ENCODE results near the gene CAMTA1. TPM values are rescaled to one million over a fixed set of nuclear protein-coding genes. Genes with fewer than 3 reads are reported as not detected.

Gene CAMTA1
- total RNA-seq, 5 donors from 2014 or later (not counting 1 experiment from before 2014, with no cell fraction given): 29.7 to 37.4 (median 34.6) TPM

DNA sequence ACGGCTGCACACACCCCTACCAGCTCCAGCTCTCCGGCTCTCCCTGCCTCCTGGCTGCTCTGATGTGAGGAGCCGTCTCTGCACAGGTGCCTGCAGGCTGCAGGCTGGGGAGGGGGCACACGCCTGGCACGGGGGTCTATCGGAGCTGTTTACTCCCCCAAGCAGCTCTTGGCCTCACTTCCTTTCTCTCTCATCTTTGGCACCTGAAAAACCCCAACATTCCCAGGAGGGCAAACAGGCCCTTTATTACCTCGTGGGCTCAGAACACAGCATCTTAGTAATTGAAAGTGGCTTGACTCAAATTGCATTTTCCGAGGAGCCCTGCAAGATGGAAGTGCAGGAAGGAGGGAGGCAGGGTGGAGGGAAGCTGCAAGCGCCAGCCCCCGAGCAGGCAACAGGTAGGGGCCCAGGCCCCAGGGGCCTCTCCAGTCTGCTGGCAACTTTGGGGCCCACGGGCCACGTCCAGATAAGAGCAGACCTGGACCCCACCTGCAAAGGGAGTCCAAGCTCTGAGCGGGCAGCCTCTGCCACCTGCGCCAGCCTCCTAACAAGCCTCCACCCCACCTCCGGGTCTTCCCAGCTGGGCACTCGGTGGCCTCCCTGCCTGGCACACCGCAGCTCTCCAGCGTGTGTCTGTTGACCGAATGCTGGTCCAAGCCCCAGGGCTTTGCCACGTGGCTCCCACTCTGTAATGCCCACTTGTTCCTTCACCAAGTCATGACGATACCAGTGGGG is 722.2 kb downstream of the CAMTA1 start:
- 79% methylated on average over 20 of the region's 21 CpGs for WGBS (ENCODE audit: insufficient coverage)
- Histone ChIP-seq H3K27me3 (replicated peaks in 1 of 2; ENCODE audit: control insufficient read depth in 2 of 2, extremely low read depth in 1 of 2, insufficient read depth in 2 of 2, low read length in 1 of 2) (peaks cover 0 to 43% of the 10 kb centered on the region in 2 experiments), H3K9me3 (no peaks in the 10 kb centered on the region), H3K4me3 (ENCODE audit: control insufficient read depth in 1 of 2, extremely low read depth in 1 of 2, low read length in 1 of 2) (no peak overlapping the region), H3K27ac (ENCODE audit: low read length) (no peak overlapping the region), H3K4me1 (ENCODE audit: control insufficient read depth in 1 of 2, extremely low read depth in 1 of 2, insufficient read depth in 2 of 2, low read length in 2 of 2) (no peaks in the 10 kb centered on the region), H3K36me3 (ENCODE audit: control insufficient read depth in 2 of 2, extremely low read depth in 1 of 2, insufficient read depth in 1 of 2, low read length in 1 of 2) (no peaks in the 10 kb centered on the region)
- peaks cover 2 to 5% of the 10 kb centered on the region in 2 donors for H3K27me3 Mint-ChIP-seq
- ChIA-PET CTCF (no interaction called here), POLR2A (no interaction called here)
- no peaks in the 10 kb centered on the region for H3K4me1 Mint-ChIP-seq
- no peak overlapping the region for H3K4me3 Mint-ChIP-seq
- H3K9me3 Mint-ChIP-seq: no peaks in the 10 kb centered on the region
- no peak for ATAC-seq (replicated peaks in 1 of 4)
- no peaks in the 10 kb centered on the region for H3K36me3 Mint-ChIP-seq
- no peak for DNase-seq
- no peak overlapping the region for H3K27ac Mint-ChIP-seq

GRCh38 chr1:7508052-7508933 is 723.0 kb downstream of the CAMTA1 start:
- CTCF ChIA-PET: no interaction called here
- ATAC-seq (replicated peaks in 1 of 4): no peak
- no peak for DNase-seq
- POLR2A ChIA-PET: no interaction called here
- Histone ChIP-seq H3K36me3 (ENCODE audit: control insufficient read depth in 2 of 2, extremely low read depth in 1 of 2, insufficient read depth in 1 of 2, low read length in 1 of 2) (no peaks in the 10 kb centered on the region), H3K4me1 (ENCODE audit: control insufficient read depth in 1 of 2, extremely low read depth in 1 of 2, insufficient read depth in 2 of 2, low read length in 2 of 2) (no peaks in the 10 kb centered on the region), H3K9me3 (no peaks in the 10 kb centered on the region), H3K27ac (ENCODE audit: low read length) (no peak overlapping the region), H3K27me3 (replicated peaks in 1 of 2; ENCODE audit: control insufficient read depth in 2 of 2, extremely low read depth in 1 of 2, insufficient read depth in 2 of 2, low read length in 1 of 2) (peaks cover 0 to 43% of the 10 kb centered on the region in 2 experiments), H3K4me3 (ENCODE audit: control insufficient read depth in 1 of 2, extremely low read depth in 1 of 2, low read length in 1 of 2) (no peak overlapping the region)
- H3K27me3 Mint-ChIP-seq: peaks cover 8 to 9% of the 10 kb centered on the region in 2 donors
- no peaks in the 10 kb centered on the region for H3K36me3 Mint-ChIP-seq
- H3K4me1 Mint-ChIP-seq: no peaks in the 10 kb centered on the region
- no peak overlapping the region for H3K27ac Mint-ChIP-seq
- WGBS (ENCODE audit: insufficient coverage): 91% methylated on average over 14 of the region's 16 CpGs
- H3K9me3 Mint-ChIP-seq: no peaks in the 10 kb centered on the region
- H3K4me3 Mint-ChIP-seq: no peak overlapping the region

- peaks cover 0 to 42% of the 10 kb centered on the region in 2 experiments for H3K27me3 ChIP-seq (replicated peaks in 1 of 2; ENCODE audit: control insufficient read depth in 2 of 2, extremely low read depth in 1 of 2, insufficient read depth in 2 of 2, low read length in 1 of 2)
- no peak for DNase-seq
- H3K27ac ChIP-seq (ENCODE audit: low read length): no peak overlapping the region
- Mint-ChIP-seq H3K36me3 (no peaks in the 10 kb centered on the region), H3K27me3 (peaks cover 8 to 12% of the 10 kb centered on the region in 2 donors), H3K27ac (no peak overlapping the region), H3K4me3 (no peak overlapping the region), H3K4me1 (no peaks in the 10 kb centered on the region), H3K9me3 (no peaks in the 10 kb centered on the region)
- no peaks in the 10 kb centered on the region for H3K36me3 ChIP-seq (ENCODE audit: control insufficient read depth in 2 of 2, extremely low read depth in 1 of 2, insufficient read depth in 1 of 2, low read length in 1 of 2)
- no peaks in the 10 kb centered on the region for H3K4me1 ChIP-seq (ENCODE audit: control insufficient read depth in 1 of 2, extremely low read depth in 1 of 2, insufficient read depth in 2 of 2, low read length in 2 of 2)
- CTCF ChIA-PET: no interaction called here
- POLR2A ChIA-PET: no interaction called here
- WGBS (ENCODE audit: insufficient coverage): 81% methylated on average over 2 of the region's 11 CpGs
- H3K4me3 ChIP-seq (ENCODE audit: control insufficient read depth in 1 of 2, extremely low read depth in 1 of 2, low read length in 1 of 2): no peak overlapping the region
- ATAC-seq (replicated peaks in 1 of 4): no peak
- H3K9me3 ChIP-seq: no peaks in the 10 kb centered on the region
Measured at GRCh38 chr1:7508934-7509519, 723.8 kb downstream of the CAMTA1 start.

- Mint-ChIP-seq H3K27me3 (peaks cover 8 to 13% of the 10 kb centered on the region in 2 donors), H3K4me3 (no peak overlapping the region), H3K4me1 (no peaks in the 10 kb centered on the region), H3K36me3 (no peaks in the 10 kb centered on the region), H3K27ac (no peak overlapping the region), H3K9me3 (no peaks in the 10 kb centered on the region)
- DNase-seq: no peak
- Histone ChIP-seq H3K36me3 (ENCODE audit: control insufficient read depth in 2 of 2, extremely low read depth in 1 of 2, insufficient read depth in 1 of 2, low read length in 1 of 2) (no peaks in the 10 kb centered on the region), H3K4me1 (ENCODE audit: control insufficient read depth in 1 of 2, extremely low read depth in 1 of 2, insufficient read depth in 2 of 2, low read length in 2 of 2) (no peaks in the 10 kb centered on the region), H3K27me3 (replicated peaks in 1 of 2; ENCODE audit: control insufficient read depth in 2 of 2, extremely low read depth in 1 of 2, insufficient read depth in 2 of 2, low read length in 1 of 2) (peaks cover 0 to 40% of the 10 kb centered on the region in 2 experiments), H3K9me3 (no peaks in the 10 kb centered on the region), H3K4me3 (ENCODE audit: control insufficient read depth in 1 of 2, extremely low read depth in 1 of 2, low read length in 1 of 2) (no peak overlapping the region), H3K27ac (ENCODE audit: low read length) (no peak overlapping the region)
- ATAC-seq (replicated peaks in 1 of 4): no peak
- 43% methylated on average over 3 of the region's 7 CpGs for WGBS (ENCODE audit: insufficient coverage)
- POLR2A ChIA-PET: no interaction called here
- CTCF ChIA-PET: no interaction called here
Measured at GRCh38 chr1:7509598-7509997, 724.3 kb downstream of the CAMTA1 start.

- DNase-seq: no peak
- Mint-ChIP-seq H3K4me3 (no peak overlapping the region), H3K27ac (no peak overlapping the region), H3K4me1 (no peaks in the 10 kb centered on the region), H3K36me3 (no peaks in the 10 kb centered on the region), H3K27me3 (peaks cover 8 to 13% of the 10 kb centered on the region in 2 donors), H3K9me3 (no peaks in the 10 kb centered on the region)
- H3K36me3 ChIP-seq (ENCODE audit: control insufficient read depth in 2 of 2, extremely low read depth in 1 of 2, insufficient read depth in 1 of 2, low read length in 1 of 2): no peaks in the 10 kb centered on the region
- no peaks in the 10 kb centered on the region for H3K9me3 ChIP-seq
- H3K4me1 ChIP-seq (ENCODE audit: control insufficient read depth in 1 of 2, extremely low read depth in 1 of 2, insufficient read depth in 2 of 2, low read length in 2 of 2): no peaks in the 10 kb centered on the region
- H3K4me3 ChIP-seq (ENCODE audit: control insufficient read depth in 1 of 2, extremely low read depth in 1 of 2, low read length in 1 of 2): no peak overlapping the region
- H3K27ac ChIP-seq (ENCODE audit: low read length): no peak overlapping the region
- POLR2A ChIA-PET: no interaction called here
- peaks cover 0 to 40% of the 10 kb centered on the region in 2 experiments for H3K27me3 ChIP-seq (replicated peaks in 1 of 2; ENCODE audit: control insufficient read depth in 2 of 2, extremely low read depth in 1 of 2, insufficient read depth in 2 of 2, low read length in 1 of 2)
- 81% methylated on average over 3 of the region's 7 CpGs for WGBS (ENCODE audit: insufficient coverage)
- no peak for ATAC-seq (replicated peaks in 1 of 4)
- CTCF ChIA-PET: no interaction called here
Measured at GRCh38 chr1:7510389-7510931, 725.2 kb downstream of the CAMTA1 start.

GRCh38 chr1:7511381-7511780 is 726.1 kb downstream of the CAMTA1 start:
- Histone ChIP-seq H3K4me3 (ENCODE audit: control insufficient read depth in 1 of 2, extremely low read depth in 1 of 2, low read length in 1 of 2) (no peak overlapping the region), H3K27ac (ENCODE audit: low read length) (no peak overlapping the region), H3K27me3 (replicated peaks in 1 of 2; ENCODE audit: control insufficient read depth in 2 of 2, extremely low read depth in 1 of 2, insufficient read depth in 2 of 2, low read length in 1 of 2) (peaks cover 0 to 46% of the 10 kb centered on the region in 2 experiments), H3K9me3 (no peaks in the 10 kb centered on the region), H3K4me1 (ENCODE audit: control insufficient read depth in 1 of 2, extremely low read depth in 1 of 2, insufficient read depth in 2 of 2, low read length in 2 of 2) (no peaks in the 10 kb centered on the region), H3K36me3 (ENCODE audit: control insufficient read depth in 2 of 2, extremely low read depth in 1 of 2, insufficient read depth in 1 of 2, low read length in 1 of 2) (no peaks in the 10 kb centered on the region)
- H3K36me3 Mint-ChIP-seq: no peaks in the 10 kb centered on the region
- no peaks in the 10 kb centered on the region for H3K4me1 Mint-ChIP-seq
- H3K4me3 Mint-ChIP-seq: no peak overlapping the region
- ChIA-PET CTCF (no interaction called here), POLR2A (no interaction called here)
- ATAC-seq (replicated peaks in 1 of 4) (no peak), DNase-seq (no peak)
- no peak overlapping the region for H3K27ac Mint-ChIP-seq
- H3K27me3 Mint-ChIP-seq: peaks cover 12 to 14% of the 10 kb centered on the region in 2 donors
- WGBS (ENCODE audit: insufficient coverage): 20% methylated on average over 2 of the region's 2 CpGs
- no peaks in the 10 kb centered on the region for H3K9me3 Mint-ChIP-seq

Measured in T-cell (primary cell).